Hepatic stellate cell (primary cell): ENCODE results near the gene MPDZ.

Experiments
- DNase-seq: peaks from one replicate; pipeline ENCODE4 v3.0.0; 2011; ENCODE audit warnings: low spot score

The MPDZ gene

DNA sequence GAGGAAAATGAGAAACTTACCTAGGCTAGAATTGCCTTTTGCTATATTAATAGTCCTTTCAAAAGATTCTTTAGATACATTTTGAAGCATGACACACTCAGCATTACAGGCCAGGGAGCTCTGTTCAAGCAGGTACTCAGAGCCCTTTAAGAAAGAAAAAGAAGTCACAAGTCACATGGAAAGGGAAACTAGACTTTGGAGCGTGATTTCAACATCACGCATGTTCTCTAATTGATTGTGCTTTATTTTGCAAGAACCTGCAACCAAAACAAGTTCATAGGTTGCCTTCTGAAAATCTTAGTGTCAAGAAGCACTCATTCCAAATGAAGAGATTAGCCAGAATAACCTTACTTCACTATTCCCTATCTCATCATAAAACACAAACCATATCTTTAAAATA lies 103.8 kb downstream of the MPDZ start:
- DNase-seq = no peak

DNA sequence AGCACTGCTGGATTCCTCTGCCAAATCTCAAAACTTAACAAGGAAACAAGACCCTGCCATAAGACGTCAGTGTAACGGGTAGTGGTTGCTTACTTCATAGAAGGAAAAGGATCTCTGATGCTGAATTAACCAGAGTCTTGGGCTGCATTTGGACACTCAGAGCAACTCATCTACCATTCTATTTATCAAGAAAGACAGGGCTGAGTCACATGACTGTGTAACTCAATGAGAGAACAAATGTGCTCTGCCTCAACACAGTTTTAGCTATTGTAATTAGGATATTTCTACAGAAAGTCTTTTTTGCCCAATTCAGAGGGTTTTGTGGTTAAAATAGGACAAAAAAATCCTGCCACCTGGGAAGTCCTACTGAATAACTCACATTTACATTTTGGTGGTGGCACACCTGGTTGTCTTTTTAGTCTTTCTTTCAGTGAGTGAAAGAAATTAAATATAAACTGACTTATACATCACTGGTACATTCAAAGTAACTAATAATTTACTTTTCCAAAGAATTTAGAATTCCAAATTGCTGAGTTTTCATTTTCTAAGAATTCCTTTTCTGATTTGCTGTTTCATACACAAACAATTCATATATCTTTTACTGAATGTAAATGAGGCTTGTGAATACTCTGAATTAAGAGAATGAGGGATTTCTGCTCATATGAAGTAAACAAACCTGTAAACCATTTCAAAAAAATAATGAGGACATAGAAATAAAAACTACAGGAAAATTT lies 104.4 kb downstream of the MPDZ start:
- DNase-seq = no peak

DNA sequence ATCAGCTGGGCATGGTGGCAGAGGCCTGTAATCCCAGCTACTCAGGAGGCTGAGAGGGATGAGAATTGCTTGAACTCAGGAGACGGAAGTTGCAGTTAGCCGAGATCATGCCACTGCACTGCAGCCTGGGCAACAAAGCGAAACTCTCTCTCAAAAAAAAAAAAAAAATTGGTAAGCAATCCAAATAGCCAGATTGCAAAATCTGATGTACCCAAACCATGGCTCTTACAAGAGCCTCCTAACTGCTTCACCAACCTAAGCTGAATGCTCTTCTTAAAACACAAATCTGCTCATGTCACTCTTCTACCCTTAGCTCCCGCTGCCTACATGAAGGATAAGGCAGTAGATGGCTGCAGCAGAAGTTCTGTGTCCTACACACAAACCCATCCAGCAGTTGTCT lies 105.9 kb downstream of the MPDZ start:
- no peak for DNase-seq

DNA sequence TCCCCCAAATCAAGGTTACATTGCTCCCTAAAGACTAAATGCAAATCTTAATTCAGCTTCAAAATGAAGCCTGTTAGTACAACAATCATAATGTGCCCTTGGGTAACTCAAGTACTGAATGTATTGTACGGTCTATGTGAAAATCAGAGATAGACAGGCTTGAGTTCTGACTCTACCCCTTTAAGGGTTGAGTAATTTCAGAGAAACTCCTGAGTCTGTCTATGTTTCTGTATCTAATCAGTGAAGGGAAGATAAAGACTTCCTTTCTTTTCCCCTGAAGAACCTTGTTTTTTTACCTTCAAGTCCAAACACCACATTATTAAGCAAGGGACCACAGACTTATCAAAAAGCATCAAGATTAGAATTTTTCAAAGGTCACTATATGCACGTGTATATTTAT lies 108.2 kb downstream of the MPDZ start:
- no peak for DNase-seq

DNA sequence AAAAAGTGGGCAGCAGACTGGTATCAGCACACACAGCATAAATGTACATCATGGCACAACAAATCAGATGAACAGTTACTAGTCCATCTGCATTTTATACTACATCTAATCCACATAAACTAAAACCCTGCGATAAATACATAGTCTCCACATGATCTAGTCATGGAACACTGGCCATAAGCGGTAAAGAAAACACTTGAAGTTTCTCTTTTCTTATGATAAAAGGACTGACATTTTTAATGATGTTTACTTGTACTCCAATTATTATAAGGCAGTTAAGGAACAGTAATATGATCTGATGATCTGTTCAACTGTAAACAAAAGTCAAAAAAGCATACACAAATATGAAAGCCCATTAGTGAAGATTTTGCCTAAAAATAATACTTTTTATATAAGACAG lies 112.5 kb downstream of the MPDZ start:
- no peak for DNase-seq

DNA sequence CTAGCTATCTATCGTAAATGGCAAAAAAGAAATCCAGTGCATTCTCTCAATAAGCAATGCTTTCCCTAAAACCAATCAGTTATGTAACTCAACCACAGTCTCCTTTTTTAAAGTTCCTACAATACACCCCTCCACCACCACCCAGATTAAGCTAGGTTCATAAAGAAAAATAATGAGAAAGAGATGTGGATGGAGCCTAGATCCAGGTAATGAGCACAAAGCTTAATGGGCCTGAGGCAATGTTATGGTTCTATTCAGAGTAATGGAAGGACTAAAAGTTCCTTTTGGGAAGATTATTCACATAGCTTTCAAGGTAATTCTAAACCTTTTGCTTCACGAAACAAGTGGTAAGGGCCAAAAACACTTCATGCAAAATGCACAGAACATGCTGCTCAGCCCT lies 113.5 kb downstream of the MPDZ start:
- no peak for DNase-seq

DNA sequence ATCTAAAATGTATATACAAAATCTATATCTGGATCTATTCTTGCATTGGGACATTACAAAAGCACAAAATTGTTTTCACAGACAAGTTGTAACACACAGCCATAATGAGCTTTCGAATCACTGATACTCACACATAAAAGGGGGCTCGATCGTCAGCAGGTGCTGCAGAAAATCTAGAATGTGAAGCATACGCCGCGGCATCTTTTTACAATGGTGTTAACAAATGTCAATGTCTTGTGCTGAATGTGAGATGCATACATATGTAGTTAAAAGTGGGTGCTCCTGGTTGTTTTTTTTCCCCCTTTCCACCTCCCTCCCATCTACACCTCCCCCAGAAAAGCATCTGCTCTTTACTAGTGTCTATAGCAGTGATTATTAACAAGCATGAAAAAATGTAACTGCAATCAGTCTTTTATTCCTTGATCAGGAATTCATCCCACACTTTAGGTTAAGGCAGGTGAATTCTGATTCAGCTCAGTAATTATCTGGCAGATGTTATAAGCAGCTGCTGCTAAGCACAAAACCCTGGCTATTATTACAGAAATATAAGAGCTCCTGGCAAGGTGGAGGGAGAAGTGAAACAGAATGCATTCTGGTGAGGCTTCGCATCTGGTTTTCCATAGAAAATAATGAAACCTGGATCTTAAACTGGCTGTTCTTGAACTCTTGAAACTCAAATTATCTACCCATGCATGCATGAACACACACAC lies 114.1 kb downstream of the MPDZ start:
- DNase-seq = no peak

DNA sequence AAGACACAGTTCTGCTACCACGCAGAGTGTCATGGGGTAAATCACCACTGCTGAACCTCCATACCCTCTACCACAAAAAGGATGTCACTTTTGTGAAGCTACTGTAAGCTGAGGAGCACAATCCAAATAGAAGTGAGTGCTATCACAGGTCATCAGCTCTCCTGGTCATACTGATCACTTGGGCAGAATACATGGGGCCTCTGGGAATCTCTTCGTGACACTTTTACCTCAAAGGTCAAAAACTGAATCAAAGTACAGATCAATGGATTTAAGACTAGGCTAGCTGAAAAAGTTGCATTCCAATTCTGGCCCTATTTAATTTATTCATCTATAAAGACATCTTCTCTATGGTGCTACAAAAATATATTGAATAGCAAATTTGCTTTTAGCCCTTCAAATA lies 115.5 kb downstream of the MPDZ start:
- no peak for DNase-seq

DNA sequence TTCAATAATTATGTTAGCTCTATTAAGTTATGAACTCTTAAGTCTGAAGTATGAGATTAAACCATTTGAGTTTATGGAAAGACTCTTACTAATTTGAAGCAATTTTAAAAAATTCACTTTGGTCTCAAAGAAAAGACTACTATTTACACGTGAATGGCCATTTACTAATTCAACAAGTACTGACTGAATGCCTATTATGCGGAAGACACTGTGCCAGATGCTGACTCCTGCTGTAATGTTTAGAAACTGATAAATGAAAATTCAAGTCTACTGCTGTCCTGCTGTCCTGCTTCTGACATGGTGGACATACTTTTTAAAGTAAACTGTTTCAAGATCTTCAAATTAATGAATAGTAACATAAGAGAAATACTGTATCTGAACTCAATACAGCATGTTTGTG lies 116.2 kb downstream of the MPDZ start:
- no peak for DNase-seq

DNA sequence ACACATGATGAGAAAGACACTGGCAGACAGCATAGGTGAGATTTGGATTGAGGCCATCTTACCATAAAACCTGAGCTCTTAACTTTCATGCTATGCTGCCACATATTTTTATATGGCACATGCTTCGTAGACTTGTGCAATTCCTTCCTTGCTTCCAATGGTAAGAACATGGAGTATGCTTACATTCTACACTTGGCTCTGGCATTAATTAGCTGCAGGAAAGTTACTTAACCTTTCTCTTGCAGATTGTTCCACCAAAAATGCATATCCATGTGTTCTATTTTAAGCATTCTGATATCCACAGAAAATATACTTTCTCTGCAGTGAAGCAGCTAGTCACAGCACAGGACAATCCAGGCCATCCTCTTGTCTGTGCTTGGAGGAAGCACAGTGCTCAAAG lies 119.4 kb downstream of the MPDZ start:
- no peak for DNase-seq

DNA sequence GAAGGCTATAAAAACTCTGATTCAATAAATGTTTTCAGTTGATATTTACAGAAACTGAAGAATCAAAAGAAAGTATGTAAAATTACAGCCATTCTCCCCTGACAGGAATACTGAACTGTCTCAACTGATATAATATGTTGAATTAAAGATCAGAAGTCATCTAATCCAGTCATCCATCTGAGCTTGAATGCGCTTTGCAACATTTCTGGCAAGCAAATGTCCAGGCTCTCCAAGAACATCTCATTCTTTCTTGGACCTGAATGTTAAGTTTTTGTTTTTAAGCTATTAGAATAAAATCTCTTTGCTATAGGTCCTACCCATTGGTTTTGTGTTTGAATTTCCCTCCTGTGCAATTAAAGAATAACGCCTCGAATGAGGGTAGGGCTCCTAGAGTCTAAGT lies 120.5 kb downstream of the MPDZ start:
- DNase-seq = no peak

DNA sequence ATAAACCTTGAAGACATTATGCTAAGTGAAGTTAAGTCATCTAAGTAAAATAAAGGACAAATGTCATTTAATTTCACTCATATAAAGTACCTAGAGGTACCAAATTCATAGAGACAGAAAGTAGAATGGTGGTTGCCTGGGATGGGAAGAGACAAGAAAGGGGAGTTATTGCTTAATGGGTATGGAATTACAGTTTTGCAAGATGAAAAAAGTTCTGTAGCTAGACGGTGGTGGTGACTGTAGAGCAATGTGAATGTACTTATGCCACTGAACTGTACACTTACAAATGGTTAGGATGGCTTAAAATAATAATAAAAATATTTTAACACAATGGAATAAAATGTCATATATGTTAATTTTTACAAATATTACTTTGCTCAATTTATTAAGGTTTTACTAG lies 128.0 kb downstream of the MPDZ start:
- no peak for DNase-seq

DNA sequence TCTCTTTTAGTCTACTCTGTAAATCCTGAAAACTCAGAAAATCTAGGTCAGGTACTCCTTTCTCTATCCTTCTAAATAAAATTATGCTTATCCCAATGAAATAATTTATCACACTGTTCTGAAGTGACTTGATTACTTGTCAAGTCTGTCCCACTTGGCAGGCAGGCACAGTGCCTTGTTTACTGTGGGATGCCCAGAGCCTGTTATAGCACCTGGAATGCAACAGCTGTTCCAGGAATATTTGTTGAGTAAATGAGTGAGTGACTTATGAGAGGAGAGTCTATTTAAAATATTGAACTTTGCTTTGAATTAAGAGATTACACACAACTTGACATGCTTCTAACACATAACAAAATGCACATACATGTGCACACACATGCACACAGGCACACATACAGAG lies 130.0 kb downstream of the MPDZ start:
- no peak for DNase-seq

DNA sequence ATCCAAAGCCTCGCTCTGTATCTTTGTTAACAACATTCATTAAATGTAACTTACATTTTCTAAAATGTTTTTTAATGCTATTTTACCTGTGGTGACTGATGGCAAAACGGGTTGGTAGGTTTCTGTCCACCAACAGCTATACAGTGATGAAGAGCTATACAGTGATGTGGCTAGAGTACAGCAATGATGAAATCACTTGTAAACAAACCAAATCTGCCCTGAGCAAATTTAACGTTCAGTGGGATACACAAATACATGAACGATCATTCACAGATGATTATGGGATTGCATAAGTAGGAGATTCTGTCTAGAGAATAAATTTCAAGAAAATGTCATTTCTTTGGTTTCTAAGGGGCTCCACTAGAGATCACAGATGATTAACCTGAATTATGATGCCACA lies 132.7 kb downstream of the MPDZ start:
- no peak for DNase-seq

DNA sequence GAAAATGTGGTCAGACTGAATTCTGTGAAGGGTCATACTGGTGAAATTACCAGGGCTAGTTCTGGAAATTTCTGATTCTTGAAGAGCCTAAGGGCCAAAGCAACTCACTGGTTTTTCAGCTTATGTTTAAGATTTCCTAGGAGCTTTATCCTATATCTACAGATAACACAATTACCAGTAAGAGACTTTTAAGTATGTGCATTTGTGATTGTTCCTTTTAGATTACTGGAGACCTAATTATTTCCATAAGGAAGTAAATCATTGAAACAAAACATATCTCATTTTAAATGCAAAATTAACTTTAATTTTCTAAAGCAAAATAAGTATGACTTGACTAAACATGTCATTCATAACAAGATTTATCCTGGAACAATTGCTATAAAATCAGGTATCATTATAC lies 134.2 kb downstream of the MPDZ start:
- DNase-seq = no peak

DNA sequence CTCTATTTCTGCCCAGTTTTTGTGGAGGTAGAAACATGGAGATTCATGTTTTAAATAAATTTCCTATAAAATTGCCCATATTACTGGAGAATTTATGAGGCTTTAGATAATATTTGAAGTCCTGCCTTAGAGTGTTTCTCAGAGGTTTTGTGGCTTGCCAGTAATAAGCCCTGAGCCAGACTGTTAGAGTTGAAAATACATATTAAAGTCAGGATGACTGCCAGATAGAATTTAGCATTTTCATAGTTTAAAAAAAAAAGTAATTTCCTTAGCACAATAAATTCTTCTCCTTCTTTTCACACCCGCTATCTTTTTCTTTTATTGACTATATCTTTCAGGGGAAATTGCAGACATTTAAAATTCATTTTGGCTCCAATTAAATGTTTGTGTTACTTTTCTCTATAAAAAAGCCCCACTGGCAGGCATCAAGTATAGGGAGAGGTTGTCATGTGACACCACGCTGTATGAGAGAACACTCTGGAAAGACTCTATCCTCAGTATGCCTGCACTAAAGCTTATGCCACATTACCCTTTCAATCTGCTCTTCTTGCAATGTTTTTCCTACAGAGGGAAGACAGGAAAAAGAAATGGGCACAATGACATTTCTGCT lies 135.2 kb downstream of the MPDZ start:
- no peak for DNase-seq

DNA sequence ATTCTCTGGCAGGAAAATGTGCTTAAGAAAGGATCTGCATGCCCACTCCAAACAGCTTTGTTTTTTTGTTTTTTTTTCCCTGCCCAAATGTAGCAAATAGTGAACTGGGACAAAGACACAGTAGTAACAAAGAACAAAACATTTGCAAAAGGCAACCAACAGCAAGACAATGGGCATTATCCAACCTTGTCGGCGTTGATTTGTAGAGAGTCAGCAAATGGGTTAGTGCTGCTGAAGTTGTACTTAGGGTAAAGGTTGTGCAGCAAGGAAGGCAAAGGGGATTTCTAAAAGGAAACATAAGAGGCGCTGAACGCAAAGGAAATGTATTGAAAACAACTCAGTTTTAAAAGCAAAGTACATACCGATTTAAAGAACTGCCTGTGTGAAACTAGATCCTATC lies 136.2 kb downstream of the MPDZ start:
- DNase-seq = no peak

DNA sequence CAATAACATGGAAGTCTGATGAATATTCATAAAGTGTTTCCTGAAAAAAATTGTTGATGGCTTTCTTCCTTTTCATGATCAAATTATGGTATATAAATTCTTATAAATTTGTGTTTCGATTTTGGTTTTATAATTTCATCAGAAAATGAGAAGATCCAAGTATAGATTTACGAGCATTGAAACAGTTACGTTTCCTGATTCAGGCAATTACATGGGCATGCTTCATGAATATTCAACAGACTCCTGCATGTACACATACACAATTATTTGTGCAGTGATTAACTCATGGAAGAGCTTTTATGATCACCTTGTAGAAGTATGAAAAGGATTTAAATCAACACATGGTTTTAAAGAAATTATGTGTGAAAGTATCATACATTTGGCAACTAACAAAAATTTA lies 136.7 kb downstream of the MPDZ start:
- no peak for DNase-seq

DNA sequence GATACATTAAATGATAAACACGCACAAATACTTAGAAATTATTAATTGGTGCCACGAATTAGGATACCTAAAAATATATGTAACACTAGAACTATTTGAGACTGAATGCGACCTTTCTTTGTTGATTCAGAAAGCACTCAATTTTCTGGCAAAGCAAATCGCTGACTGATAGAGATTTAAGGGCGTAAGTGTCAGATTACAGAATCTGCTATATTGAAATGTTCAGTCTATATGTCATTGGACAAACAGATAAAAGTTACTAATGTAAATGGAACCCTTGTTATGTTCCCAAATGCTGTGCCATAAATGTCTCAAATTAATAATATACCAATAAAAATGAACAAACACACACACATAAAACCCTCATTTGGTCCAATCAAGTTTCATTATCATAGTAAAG lies 137.9 kb downstream of the MPDZ start:
- no peak for DNase-seq

DNA sequence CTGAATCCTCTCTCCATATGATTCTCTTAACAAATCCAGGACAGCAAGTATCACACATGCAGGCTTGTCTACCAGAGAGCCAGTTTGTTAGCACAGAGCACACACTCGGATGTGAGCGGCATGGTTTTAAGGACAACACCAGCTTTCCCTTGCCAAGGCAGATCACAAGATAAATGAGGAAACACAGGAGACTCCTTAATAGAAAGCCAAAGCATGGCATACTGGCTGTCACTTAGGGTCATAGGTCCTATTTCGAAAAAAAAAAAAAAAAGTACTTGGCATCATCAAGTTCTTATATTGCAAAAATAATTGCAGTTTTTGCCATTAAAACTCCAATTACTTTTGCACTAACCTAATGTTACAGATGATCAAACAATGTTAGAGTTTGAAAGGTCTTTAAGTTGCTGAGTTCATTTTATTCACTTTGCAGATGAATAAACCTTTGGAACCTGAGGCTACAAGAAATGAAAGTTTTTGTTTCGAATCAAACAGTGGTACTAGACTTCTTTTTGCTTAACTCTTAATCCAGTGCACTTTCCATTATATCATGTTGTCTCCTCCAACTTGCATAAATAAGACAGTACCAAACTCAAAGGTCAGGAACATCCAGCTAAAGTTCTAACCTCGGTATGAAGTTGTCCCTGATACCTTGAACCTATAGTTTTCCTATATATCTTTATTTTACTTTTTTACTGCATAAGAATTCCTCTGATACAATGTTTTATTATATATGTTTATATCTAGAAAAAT lies 138.5 kb downstream of the MPDZ start:
- DNase-seq = no peak

DNA sequence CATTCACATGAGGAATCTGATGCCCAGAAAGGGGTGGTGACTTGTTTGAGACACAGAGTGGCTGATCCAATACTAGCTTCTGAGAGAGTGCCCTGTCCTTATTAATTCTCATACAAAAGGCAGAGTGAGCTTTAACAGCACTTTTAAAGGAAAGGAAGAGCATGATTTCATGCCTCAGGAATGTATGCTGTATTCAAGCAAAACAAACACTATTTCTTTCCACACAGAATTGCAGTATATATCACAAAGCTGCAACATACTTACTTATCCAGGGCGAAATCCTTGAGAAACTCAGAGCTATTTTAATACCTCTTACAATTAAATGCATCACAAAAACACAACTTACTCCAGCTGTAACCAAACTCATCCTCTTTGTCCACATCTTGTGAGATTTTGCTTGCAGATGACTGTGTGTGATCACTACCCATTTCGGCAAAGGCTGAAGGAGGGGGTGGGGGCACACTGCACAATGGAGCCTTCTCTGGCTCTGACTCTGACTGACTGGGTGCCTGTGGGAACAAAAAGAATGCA lies 139.8 kb downstream of the MPDZ start:
- DNase-seq = peak; percentile 35

DNA sequence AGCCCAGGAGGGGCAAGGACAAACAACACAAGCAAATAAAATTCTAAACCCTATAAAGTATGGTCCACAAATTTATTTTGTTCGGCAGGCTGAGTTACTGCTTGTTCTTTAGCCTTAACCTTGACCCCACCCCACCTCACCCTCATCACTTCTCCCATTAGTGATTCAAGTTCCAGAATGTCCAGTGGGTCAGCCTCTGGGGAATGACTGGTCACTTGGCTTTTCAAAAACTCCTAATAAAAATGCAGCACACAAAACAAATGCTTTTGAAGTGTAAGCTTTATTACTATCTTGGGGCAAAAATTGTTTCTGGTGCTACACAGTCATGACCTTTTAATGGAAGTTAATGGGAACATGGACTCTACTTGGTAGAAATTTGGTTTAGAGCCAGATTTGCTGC lies 142.1 kb downstream of the MPDZ start:
- DNase-seq = no peak

DNA sequence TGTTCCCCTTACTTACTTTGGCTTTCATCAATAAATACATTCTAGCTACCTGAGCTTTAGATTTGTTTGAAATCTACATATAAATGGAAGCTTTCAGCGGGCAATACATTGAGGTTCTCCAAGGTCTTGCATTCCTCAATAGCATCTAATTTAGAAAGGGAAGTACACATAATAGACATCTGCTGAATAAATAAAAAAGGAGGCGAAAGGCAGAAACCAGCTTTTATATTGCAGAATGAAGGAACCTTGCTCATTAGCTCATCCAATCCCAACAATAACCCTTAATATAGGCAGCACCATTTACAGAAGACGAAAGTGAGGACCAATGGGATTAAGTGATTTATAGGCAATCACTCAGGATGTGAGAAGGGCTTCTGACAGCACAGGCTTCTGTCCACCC lies 147.5 kb downstream of the MPDZ start:
- DNase-seq = no peak
